ENCODE measurements around the gene BACH1. TPM values are rescaled to one million over a fixed set of nuclear protein-coding genes. Genes with fewer than 3 reads are reported as not detected.
"Not testable (repeated sequence)": the region's sequence is repeated elsewhere in the genome, so short reads cannot be mapped to it uniquely, and the experiment has no call there.

The BACH1 gene
- total RNA-seq, result 10 to 100 TPM; 23.5 to 23.7 TPM

- ChIA-PET POLR2A (interaction anchor here (1.0 to 3.1 kb wide), 5 partner anchors 15 to 296 kb away, joined by 3 to 24 read pairs (median 5); no protein-coding TSS in a partner anchor), CTCF (interaction anchor here (0.7 to 6.0 kb wide), 6 partner anchors 11 to 221 kb away, joined by 3 to 24 read pairs (median 4); no protein-coding TSS in a partner anchor)
- peak; percentile 87 for ATAC-seq
- Mint-ChIP-seq H3K4me1 (ENCODE audit: low read depth) (peaks cover 52% of the 10 kb centered on the region), H3K27me3 (ENCODE audit: low read depth) (no peaks in the 10 kb centered on the region), H3K27ac (peak within 1 kb of the TSS; percentile 91), H3K4me3 (peak within 1 kb of the TSS; percentile 86), H3K36me3 (ENCODE audit: low read depth) (peaks cover 8% of the 10 kb centered on the region), H3K9me3 (ENCODE audit: insufficient read depth) (no peaks in the 10 kb centered on the region)
- DNase-seq, result peak; percentile 88
Measured at GRCh38 chr21:29298348-29299045, at the start of gene BACH1. TSS of gene BACH1 (plus strand) at chr21:29298922. CDS start at chr21:29321281, 22,359 bp downstream.

- H3K36me3 Mint-ChIP-seq (ENCODE audit: low read depth); H3K4me1 Mint-ChIP-seq (ENCODE audit: low read depth); POLR2A ChIA-PET; DNase-seq; CTCF ChIA-PET; H3K27me3 Mint-ChIP-seq (ENCODE audit: low read depth); H3K4me3 Mint-ChIP-seq; ATAC-seq; H3K27ac Mint-ChIP-seq: not testable (repeated sequence)
- H3K9me3 Mint-ChIP-seq (ENCODE audit: insufficient read depth), result peaks cover 18% of the 10 kb centered on the region
Measured at GRCh38 chr21:29249289-29249688, 49.4 kb upstream of the BACH1 start.

GRCh38 chr21:29250636-29251035 is 48.1 kb upstream of the BACH1 start:
- ChIA-PET POLR2A (no interaction called here), CTCF (no interaction called here)
- DNase-seq, result no peak
- H3K4me1 Mint-ChIP-seq (ENCODE audit: low read depth), result no peaks in the 10 kb centered on the region
- peaks cover 22% of the 10 kb centered on the region for H3K9me3 Mint-ChIP-seq (ENCODE audit: insufficient read depth)
- H3K27me3 Mint-ChIP-seq (ENCODE audit: low read depth), result peaks cover 8% of the 10 kb centered on the region
- H3K36me3 Mint-ChIP-seq (ENCODE audit: low read depth), result peaks cover 3% of the 10 kb centered on the region
- ATAC-seq, result no peak
- H3K4me3 Mint-ChIP-seq, result no peak overlapping the region
- no peak overlapping the region for H3K27ac Mint-ChIP-seq

GRCh38 chr21:29253861-29254260 is 44.9 kb upstream of the BACH1 start:
- POLR2A ChIA-PET; H3K27ac Mint-ChIP-seq; DNase-seq; H3K36me3 Mint-ChIP-seq (ENCODE audit: low read depth); ATAC-seq; H3K4me3 Mint-ChIP-seq; H3K27me3 Mint-ChIP-seq (ENCODE audit: low read depth); H3K4me1 Mint-ChIP-seq (ENCODE audit: low read depth): not testable (repeated sequence)
- peaks cover 22% of the 10 kb centered on the region for H3K9me3 Mint-ChIP-seq (ENCODE audit: insufficient read depth)
- CTCF ChIA-PET, result interaction anchor here (1.7 kb wide), 1 partner anchor 95 kb away, joined by 4 read pairs; no protein-coding TSS in a partner anchor

- H3K27me3 Mint-ChIP-seq (ENCODE audit: low read depth), result no peaks in the 10 kb centered on the region
- no peak overlapping the region for H3K27ac Mint-ChIP-seq
- POLR2A ChIA-PET, result no interaction called here
- ATAC-seq, result no peak
- H3K9me3 Mint-ChIP-seq (ENCODE audit: insufficient read depth), result peaks cover 22% of the 10 kb centered on the region
- CTCF ChIA-PET, result no interaction called here
- no peak overlapping the region for H3K4me3 Mint-ChIP-seq
- H3K36me3 Mint-ChIP-seq (ENCODE audit: low read depth), result peaks cover 3% of the 10 kb centered on the region
- H3K4me1 Mint-ChIP-seq (ENCODE audit: low read depth), result no peaks in the 10 kb centered on the region
- no peak for DNase-seq
Measured at GRCh38 chr21:29254550-29254949, 44.2 kb upstream of the BACH1 start.

- no peak for DNase-seq
- peaks cover 3% of the 10 kb centered on the region for H3K36me3 Mint-ChIP-seq (ENCODE audit: low read depth)
- CTCF ChIA-PET, result no interaction called here
- H3K27ac Mint-ChIP-seq, result no peak overlapping the region
- H3K9me3 Mint-ChIP-seq (ENCODE audit: insufficient read depth), result peaks cover 22% of the 10 kb centered on the region
- H3K4me1 Mint-ChIP-seq (ENCODE audit: low read depth), result no peaks in the 10 kb centered on the region
- H3K27me3 Mint-ChIP-seq (ENCODE audit: low read depth), result peaks cover 3% of the 10 kb centered on the region
- POLR2A ChIA-PET, result no interaction called here
- ATAC-seq, result no peak
- no peak overlapping the region for H3K4me3 Mint-ChIP-seq
Measured at GRCh38 chr21:29256126-29256910, 42.4 kb upstream of the BACH1 start.

GRCh38 chr21:29257701-29258100 is 41.0 kb upstream of the BACH1 start:
- peaks cover 3% of the 10 kb centered on the region for H3K36me3 Mint-ChIP-seq (ENCODE audit: low read depth)
- H3K9me3 Mint-ChIP-seq (ENCODE audit: insufficient read depth), result peaks cover 18% of the 10 kb centered on the region
- ChIA-PET CTCF (no interaction called here), POLR2A (no interaction called here)
- H3K4me1 Mint-ChIP-seq (ENCODE audit: low read depth), result no peaks in the 10 kb centered on the region
- DNase-seq, result no peak
- no peak overlapping the region for H3K4me3 Mint-ChIP-seq
- no peak overlapping the region for H3K27ac Mint-ChIP-seq
- ATAC-seq, result no peak
- H3K27me3 Mint-ChIP-seq (ENCODE audit: low read depth), result peaks cover 5% of the 10 kb centered on the region

- H3K36me3 Mint-ChIP-seq (ENCODE audit: low read depth), result no peaks in the 10 kb centered on the region
- H3K4me1 Mint-ChIP-seq (ENCODE audit: low read depth), result no peaks in the 10 kb centered on the region
- ATAC-seq (no peak), DNase-seq (no peak)
- peaks cover 9% of the 10 kb centered on the region for H3K9me3 Mint-ChIP-seq (ENCODE audit: insufficient read depth)
- ChIA-PET CTCF (no interaction called here), POLR2A (no interaction called here)
- no peak overlapping the region for H3K27ac Mint-ChIP-seq
- H3K4me3 Mint-ChIP-seq, result no peak overlapping the region
- H3K27me3 Mint-ChIP-seq (ENCODE audit: low read depth), result peaks cover 6% of the 10 kb centered on the region
Measured at GRCh38 chr21:29258626-29259338, 39.9 kb upstream of the BACH1 start.

GRCh38 chr21:29260461-29260860 is 38.3 kb upstream of the BACH1 start:
- no peaks in the 10 kb centered on the region for H3K4me1 Mint-ChIP-seq (ENCODE audit: low read depth)
- no peak overlapping the region for H3K4me3 Mint-ChIP-seq
- POLR2A ChIA-PET, result no interaction called here
- H3K27ac Mint-ChIP-seq, result no peak overlapping the region
- no peaks in the 10 kb centered on the region for H3K9me3 Mint-ChIP-seq (ENCODE audit: insufficient read depth)
- ATAC-seq, result no peak
- CTCF ChIA-PET, result no interaction called here
- no peak for DNase-seq
- peaks cover 6% of the 10 kb centered on the region for H3K27me3 Mint-ChIP-seq (ENCODE audit: low read depth)
- H3K36me3 Mint-ChIP-seq (ENCODE audit: low read depth), result no peaks in the 10 kb centered on the region

GRCh38 chr21:29261555-29262540 is 36.9 kb upstream of the BACH1 start:
- DNase-seq, result no peak
- Mint-ChIP-seq H3K27me3 (ENCODE audit: low read depth) (peaks cover 6% of the 10 kb centered on the region), H3K4me3 (no peak overlapping the region), H3K36me3 (ENCODE audit: low read depth) (no peaks in the 10 kb centered on the region), H3K9me3 (ENCODE audit: insufficient read depth) (no peaks in the 10 kb centered on the region), H3K27ac (no peak overlapping the region), H3K4me1 (ENCODE audit: low read depth) (no peaks in the 10 kb centered on the region)
- ChIA-PET CTCF (interaction anchor here (1.0 kb wide), 1 partner anchor 593 kb away, joined by 3 read pairs; no protein-coding TSS in a partner anchor), POLR2A (no interaction called here)
- ATAC-seq, result no peak

- Mint-ChIP-seq H3K27ac (no peak overlapping the region), H3K4me3 (no peak overlapping the region), H3K27me3 (ENCODE audit: low read depth) (peaks cover 5% of the 10 kb centered on the region), H3K4me1 (ENCODE audit: low read depth) (no peaks in the 10 kb centered on the region), H3K9me3 (ENCODE audit: insufficient read depth) (no peaks in the 10 kb centered on the region), H3K36me3 (ENCODE audit: low read depth) (no peaks in the 10 kb centered on the region)
- no peak for ATAC-seq
- CTCF ChIA-PET, result no interaction called here
- no peak for DNase-seq
- POLR2A ChIA-PET, result no interaction called here
Measured at GRCh38 chr21:29264721-29265120, 34.0 kb upstream of the BACH1 start.

Data from activated CD8-positive, alpha-beta T cell treated with anti-CD3 and anti-CD28 coated beads, Interleukin-2, amount 10 ng/mL, durations not matched to agents 7 days and 5 days (primary cell).